Activated T-helper 17 cell treated with anti-CD3 and anti-CD28 coated beads, Interleukin-2, amount 50 U/mL, for 72 hours (primary cell): ENCODE data around the gene HSPG2. TPM values are rescaled to one million over a fixed set of nuclear protein-coding genes. Genes with fewer than 3 reads are reported as not detected.
"Not testable (repeated sequence)": the region's sequence is repeated elsewhere in the genome, so short reads cannot be mapped to it uniquely, and the experiment has no call there.

Experiments used
- ATAC-seq: fragments of 150-1000 bp; cut with Tn5 transposase; replicated peaks from 2 replicates; pipeline ENCODE4 v1.10.0; 2021; ENCODE audit warnings: mild to moderate bottlenecking, moderate library complexity
- H3K27ac Mint-ChIP-seq: one replicate; pipeline ENCODE4 v1.8.0; 2022; ENCODE audit warnings: mixed read lengths
- H3K27me3 Mint-ChIP-seq: one replicate; pipeline ENCODE4 v1.8.0; 2022; ENCODE audit warnings: mixed read lengths
- H3K36me3 Mint-ChIP-seq: one replicate; pipeline ENCODE4 v1.8.0; 2022; ENCODE audit warnings: low read depth, mild to moderate bottlenecking, mixed read lengths
- H3K4me1 Mint-ChIP-seq: one replicate; pipeline ENCODE4 v1.8.0; 2022; ENCODE audit warnings: mixed read lengths
- H3K4me3 Mint-ChIP-seq: one replicate; pipeline ENCODE4 v1.8.0; 2022; ENCODE audit warnings: mild to moderate bottlenecking, mixed read lengths
- H3K9me3 Mint-ChIP-seq: one replicate; pipeline ENCODE4 v1.8.0; 2022; ENCODE audit warnings: mixed read lengths
- total RNA-seq, 2 donors: library from RNA; stranded (reverse); gene quantifications; one replicate each; pipeline ENCODE4 v1.2.3, GENCODE V29; 2022

Gene HSPG2
- total RNA-seq, 2 donors from 2014 or later: 1.8 to 33.3 TPM

DNA sequence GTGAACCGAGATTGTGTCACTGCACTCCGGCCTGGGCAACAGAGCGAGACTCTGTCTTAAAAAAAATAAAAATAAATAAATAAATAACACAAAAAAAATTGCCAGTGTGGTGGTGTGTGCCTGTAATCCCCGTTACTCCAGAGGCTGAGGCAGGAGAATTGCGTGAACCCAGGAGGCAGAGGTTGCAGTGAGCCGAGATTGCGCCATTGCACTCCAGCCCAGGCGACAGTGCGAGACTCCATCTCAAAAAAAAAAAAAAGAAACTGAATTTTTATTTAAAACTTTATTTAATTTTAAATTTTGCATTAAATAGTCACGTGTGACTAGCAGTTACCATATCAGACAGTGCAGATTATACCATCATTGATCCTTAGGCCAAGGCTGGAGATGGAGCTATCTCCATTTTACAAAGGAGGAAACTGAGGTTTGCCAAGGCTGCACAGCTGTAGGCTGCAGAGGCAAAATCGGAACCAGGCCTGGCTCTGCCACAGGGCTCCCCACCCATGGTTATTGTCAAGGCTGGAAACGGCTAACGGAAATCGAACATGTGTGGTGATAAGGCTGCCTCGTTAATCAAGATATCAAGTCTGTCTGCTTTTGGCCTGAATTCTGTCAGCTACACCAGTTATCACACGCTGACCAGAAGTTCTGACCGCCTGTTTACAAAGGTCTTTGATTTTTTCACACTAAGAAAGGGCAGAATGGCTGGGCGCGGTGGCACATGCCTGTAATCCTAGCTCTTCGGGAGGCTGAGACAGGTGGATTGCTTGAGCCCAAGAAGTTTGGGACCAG is 20.5 kb downstream of the HSPG2 start:
- Mint-ChIP-seq H3K4me1 (peaks cover 4% of the 10 kb centered on the region), H3K27ac (no peak overlapping the region), H3K27me3 (no peaks in the 10 kb centered on the region), H3K4me3 (no peak overlapping the region), H3K9me3 (no peaks in the 10 kb centered on the region), H3K36me3 (no peaks in the 10 kb centered on the region)
- ATAC-seq: no peak

GRCh38 chr1:21914880-21915640 is 22.1 kb downstream of the HSPG2 start:
- Mint-ChIP-seq H3K27me3 (no peaks in the 10 kb centered on the region), H3K4me1 (peaks cover 4% of the 10 kb centered on the region), H3K4me3 (no peak overlapping the region), H3K27ac (no peak overlapping the region), H3K9me3 (no peaks in the 10 kb centered on the region), H3K36me3 (no peaks in the 10 kb centered on the region)
- no peak for ATAC-seq

- no peaks in the 10 kb centered on the region for H3K36me3 Mint-ChIP-seq
- H3K9me3 Mint-ChIP-seq: no peaks in the 10 kb centered on the region
- peak overlapping the region; percentile 36 for H3K27ac Mint-ChIP-seq
- ATAC-seq: no peak
- H3K27me3 Mint-ChIP-seq: no peaks in the 10 kb centered on the region
- no peak overlapping the region for H3K4me3 Mint-ChIP-seq
- H3K4me1 Mint-ChIP-seq: peaks cover 4% of the 10 kb centered on the region
These were observed 22.7 kb downstream of the HSPG2 start for GRCh38 chr1:21914450-21914849.

GRCh38 chr1:21913763-21914162 is 23.3 kb downstream of the HSPG2 start:
- Mint-ChIP-seq H3K27me3 (no peaks in the 10 kb centered on the region), H3K36me3 (no peaks in the 10 kb centered on the region), H3K27ac (peak overlapping the region; percentile 36), H3K4me1 (peaks cover 4% of the 10 kb centered on the region), H3K4me3 (no peak overlapping the region), H3K9me3 (no peaks in the 10 kb centered on the region)
- peak; percentile 60 for ATAC-seq

GRCh38 chr1:21913258-21913657 is 23.9 kb downstream of the HSPG2 start:
- ATAC-seq: no peak
- Mint-ChIP-seq H3K27me3 (no peaks in the 10 kb centered on the region), H3K4me1 (peaks cover 4% of the 10 kb centered on the region), H3K4me3 (no peak overlapping the region), H3K36me3 (no peaks in the 10 kb centered on the region), H3K27ac (no peak overlapping the region), H3K9me3 (no peaks in the 10 kb centered on the region)

DNA sequence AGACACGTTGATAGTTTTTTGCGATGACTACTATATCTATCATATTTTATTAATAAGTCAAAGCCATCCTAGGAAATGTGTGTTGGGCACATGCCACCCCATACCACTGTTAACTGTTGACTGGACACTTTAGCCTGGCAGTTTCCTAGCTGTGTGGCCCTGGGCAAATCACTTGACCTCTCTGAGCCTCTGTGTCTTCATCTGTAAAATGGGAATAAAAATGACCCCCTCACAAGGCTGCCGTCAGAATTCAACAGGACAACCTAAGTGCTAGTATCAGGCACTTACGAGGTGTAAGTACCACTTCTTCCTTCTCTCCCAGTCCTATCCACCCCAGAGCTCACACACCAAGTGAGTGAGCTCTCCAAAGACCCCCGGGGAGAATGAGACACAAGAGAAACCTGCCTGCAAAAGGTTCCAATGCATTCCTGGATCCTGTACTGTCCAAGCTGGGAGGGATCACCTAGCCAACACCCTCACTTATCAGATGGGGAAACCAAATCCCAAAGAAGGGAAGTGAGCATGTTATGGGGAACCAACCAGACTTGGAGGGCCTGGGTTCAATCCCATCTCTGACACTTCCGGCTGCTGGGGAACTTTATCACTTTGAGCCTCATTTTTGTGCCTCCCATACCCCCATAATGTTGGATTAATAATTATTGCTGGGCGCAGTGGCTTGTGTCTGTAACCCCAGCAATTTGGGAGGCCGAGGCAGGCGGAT is 24.9 kb downstream of the HSPG2 start:
- Mint-ChIP-seq H3K4me3 (no peak overlapping the region), H3K27me3 (no peaks in the 10 kb centered on the region), H3K9me3 (no peaks in the 10 kb centered on the region), H3K27ac (peak overlapping the region; percentile 25), H3K4me1 (peaks cover 4% of the 10 kb centered on the region), H3K36me3 (no peaks in the 10 kb centered on the region)
- no peak for ATAC-seq

GRCh38 chr1:21911205-21912001 is 25.7 kb downstream of the HSPG2 start:
- no peak overlapping the region for H3K4me3 Mint-ChIP-seq

DNA sequence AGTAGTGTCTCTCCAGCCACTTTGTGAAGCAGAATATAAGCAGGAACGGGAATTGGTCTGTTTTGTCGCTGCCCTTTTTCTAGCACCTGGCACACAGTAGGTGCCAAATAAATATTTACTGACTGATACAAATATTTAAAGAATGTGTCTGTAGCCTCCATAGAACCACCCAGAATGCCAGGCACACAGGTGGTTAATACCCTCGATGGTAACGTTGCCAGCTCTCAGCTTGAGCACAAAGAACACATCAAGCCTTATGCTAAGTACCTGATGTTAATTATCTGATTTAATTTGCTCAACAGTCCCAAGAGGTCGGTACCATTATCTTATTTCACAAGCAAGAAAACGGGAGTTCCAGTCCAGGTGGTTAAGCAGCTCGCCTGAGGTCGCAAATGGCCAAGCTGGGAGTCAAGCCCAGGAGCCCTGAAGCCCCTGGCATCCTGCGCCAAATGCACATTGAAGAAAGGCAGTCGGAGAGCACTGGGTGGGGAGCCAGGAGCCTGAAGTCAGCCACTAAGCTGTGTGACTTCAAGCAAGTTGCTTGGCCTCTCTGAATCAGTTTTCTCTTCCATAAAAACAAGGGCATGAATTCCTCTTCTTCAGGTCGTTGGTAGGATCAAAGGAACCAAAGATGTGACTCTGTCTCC is 26.4 kb downstream of the HSPG2 start:
- no peak for ATAC-seq
- Mint-ChIP-seq H3K27ac (peak overlapping the region; percentile 78), H3K27me3 (no peaks in the 10 kb centered on the region), H3K36me3 (no peaks in the 10 kb centered on the region), H3K4me3 (peak overlapping the region; percentile 47), H3K9me3 (no peaks in the 10 kb centered on the region), H3K4me1 (peaks cover 4% of the 10 kb centered on the region)

More at GRCh38 chr1:21911205-21912001, 25.7 kb downstream of the HSPG2 start:
- no peak for ATAC-seq
- Mint-ChIP-seq H3K27ac (peak overlapping the region; percentile 78), H3K36me3 (no peaks in the 10 kb centered on the region), H3K27me3 (no peaks in the 10 kb centered on the region), H3K9me3 (no peaks in the 10 kb centered on the region), H3K4me1 (peaks cover 4% of the 10 kb centered on the region)

DNA sequence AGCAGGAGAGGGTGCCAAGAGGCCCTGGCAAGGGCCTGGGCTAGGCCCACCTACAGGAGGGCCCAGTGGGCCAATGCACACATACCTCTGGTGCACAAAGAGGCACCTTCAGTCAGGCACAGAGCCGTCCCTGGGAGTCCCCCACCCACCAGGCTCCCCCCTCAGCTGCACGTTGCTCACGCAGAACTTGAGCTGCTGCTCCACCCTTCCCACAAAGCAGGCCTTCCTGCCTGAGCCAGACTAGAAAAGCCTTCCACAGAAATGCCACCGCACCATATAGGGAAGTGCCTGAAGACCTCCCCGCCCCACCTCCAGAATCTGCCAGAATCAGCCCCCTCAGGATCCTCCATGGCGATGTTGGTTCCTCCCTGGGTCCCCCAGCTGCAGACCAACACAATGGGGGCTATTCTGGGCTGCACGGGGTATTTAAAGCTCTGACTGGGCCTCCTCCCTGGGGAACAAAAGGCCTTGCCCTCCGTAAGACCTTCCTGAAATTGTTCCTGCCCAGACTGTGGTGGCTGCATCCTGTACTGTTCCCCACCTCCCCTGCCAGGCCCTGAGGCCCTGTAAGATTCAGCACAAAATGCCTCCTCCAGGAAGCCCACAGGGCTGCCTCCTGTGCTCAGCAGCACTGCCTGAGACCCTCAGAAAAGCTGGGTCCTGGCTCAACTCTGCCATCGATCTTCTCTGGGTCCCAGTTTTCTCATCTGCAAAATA is 27.2 kb downstream of the HSPG2 start:
- H3K27me3 Mint-ChIP-seq: no peaks in the 10 kb centered on the region
- H3K9me3 Mint-ChIP-seq: no peaks in the 10 kb centered on the region
- H3K27ac Mint-ChIP-seq: peak overlapping the region; percentile 78
- H3K4me3 Mint-ChIP-seq: peak overlapping the region; percentile 47
- no peaks in the 10 kb centered on the region for H3K36me3 Mint-ChIP-seq
- ATAC-seq: peak; percentile 78
- H3K4me1 Mint-ChIP-seq: peaks cover 8% of the 10 kb centered on the region

GRCh38 chr1:21909286-21909759 is 27.8 kb downstream of the HSPG2 start:
- peaks cover 8% of the 10 kb centered on the region for H3K4me1 Mint-ChIP-seq
- H3K36me3 Mint-ChIP-seq: no peaks in the 10 kb centered on the region
- ATAC-seq: no peak
- H3K27me3 Mint-ChIP-seq: no peaks in the 10 kb centered on the region
- peak overlapping the region; percentile 78 for H3K27ac Mint-ChIP-seq
- peak overlapping the region; percentile 47 for H3K4me3 Mint-ChIP-seq
- H3K9me3 Mint-ChIP-seq: no peaks in the 10 kb centered on the region

- H3K27me3 Mint-ChIP-seq, H3K27ac Mint-ChIP-seq, ATAC-seq, H3K36me3 Mint-ChIP-seq, H3K4me1 Mint-ChIP-seq, H3K9me3 Mint-ChIP-seq, H3K4me3 Mint-ChIP-seq: not testable (repeated sequence)
These were observed 29.2 kb downstream of the HSPG2 start for GRCh38 chr1:21907737-21908534.

DNA sequence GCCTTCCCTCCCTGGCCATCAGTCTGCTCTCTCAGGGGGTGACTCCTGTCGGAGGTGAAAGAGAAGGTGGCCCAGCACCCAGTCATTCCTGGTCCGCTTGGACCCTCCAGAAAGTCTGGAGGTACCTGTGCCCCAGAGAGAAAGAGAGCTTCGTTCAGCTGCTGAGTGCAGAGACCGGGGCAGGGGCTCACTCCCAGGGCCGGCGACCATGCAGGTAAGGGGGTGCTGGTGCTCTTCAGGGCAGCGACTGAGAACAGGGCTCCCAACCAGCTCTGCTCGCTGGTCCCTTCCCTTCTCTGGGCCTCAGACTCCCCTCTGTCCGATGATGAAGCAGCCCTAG is 30.1 kb downstream of the HSPG2 start:
- no peak for ATAC-seq
- H3K36me3 Mint-ChIP-seq: no peaks in the 10 kb centered on the region
- H3K27me3 Mint-ChIP-seq: no peaks in the 10 kb centered on the region
- no peaks in the 10 kb centered on the region for H3K9me3 Mint-ChIP-seq
- H3K4me1 Mint-ChIP-seq: peaks cover 3% of the 10 kb centered on the region
- H3K4me3 Mint-ChIP-seq: no peak overlapping the region
- no peak overlapping the region for H3K27ac Mint-ChIP-seq
